ENCODE results near the gene FXYD2. TPM values are rescaled to one million over a fixed set of nuclear protein-coding genes. Genes with fewer than 3 reads are reported as not detected.

Gene FXYD2
- total and polyA plus RNA-seq, 9 of the 15 experiments (the other 6 are each of a cell fraction or from before 2014, with no cell fraction given), result not detected

DNA sequence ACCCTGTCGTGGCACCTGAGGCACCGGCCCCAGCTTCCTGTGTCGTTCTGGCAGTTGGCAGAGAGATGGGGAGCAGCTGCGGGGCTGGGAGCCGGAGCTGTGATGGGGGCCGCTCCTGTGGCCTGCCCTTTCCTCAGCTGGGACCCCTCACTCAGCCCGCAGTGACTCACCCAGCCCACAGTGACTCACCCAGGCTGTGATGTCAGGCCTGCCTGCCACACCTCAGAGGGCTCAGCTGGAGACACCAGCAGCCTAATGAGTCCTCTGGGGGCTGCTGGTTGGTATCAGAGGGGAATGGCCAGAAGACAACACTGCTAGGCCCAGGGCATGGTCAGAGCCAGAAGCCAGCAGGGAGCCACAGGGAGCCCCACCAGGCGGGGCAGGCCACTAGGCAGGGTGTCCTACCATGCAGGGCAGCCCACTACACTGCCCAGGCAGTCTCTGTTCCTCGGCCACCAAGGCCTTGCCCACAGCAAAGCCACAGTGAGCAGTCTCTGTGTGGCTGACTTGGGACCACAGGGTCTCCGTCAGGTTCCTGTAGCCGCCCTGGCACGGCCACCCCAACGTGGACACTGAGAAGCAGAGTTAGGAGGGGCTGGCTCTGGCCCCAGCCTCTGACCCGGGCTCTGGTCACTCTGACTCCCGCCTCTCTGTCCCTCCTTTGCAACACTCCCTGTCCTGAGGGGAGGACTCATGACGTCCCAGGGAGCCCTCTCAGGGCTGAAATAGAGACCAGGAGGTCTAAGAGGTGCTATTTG, 4.2 kb upstream of the FXYD2 start:
- peak overlapping the region in 1 of 2 experiments; percentile 50; a peak in 1 of 4 replicates for H3K9ac ChIP-seq (ENCODE audit: insufficient read depth in 1 of 2, low read depth in 2 of 2, low read length in 2 of 2)
- H2AFZ ChIP-seq (ENCODE audit: low read depth, low read length), result no peak overlapping the region
- TF ChIP-seq TOE1 (IDR thresholded peaks at IDR 0.05; ENCODE audit: borderline replicate concordance) (no peak), TOE1 (CRISPR knock-in tag; IDR thresholded peaks at IDR 0.05; ENCODE audit: borderline replicate concordance, low read depth) (no peak), RBM39 (optimal IDR thresholded peaks at IDR 0.05; ENCODE audit: low read depth, low read length) (no peak), FOS (IDR thresholded peaks at IDR 0.05; ENCODE audit: extremely low read depth, insufficient read length) (peak; percentile 52), PPARD (CRISPR knock-in tag; IDR thresholded peaks at IDR 0.05) (no peak), ETV1 (tag; conservative IDR thresholded peaks at IDR 0.05; ENCODE audit: low read depth) (no peak), ZFP30 (CRISPR knock-in tag; IDR thresholded peaks at IDR 0.05; ENCODE audit: borderline replicate concordance) (no peak), ADNP (tag; IDR thresholded peaks at IDR 0.05) (no peak), ZNF589 (CRISPR knock-in tag; IDR thresholded peaks at IDR 0.05; ENCODE audit: low read depth) (no peak), SIN3B (IDR thresholded peaks at IDR 0.05; ENCODE audit: low read depth) (no peak), FOSL1 (tag; conservative IDR thresholded peaks at IDR 0.05) (peak; percentile 90), SMARCE1 (IDR thresholded peaks at IDR 0.05) (0 out of 2 replicates have a peak, but pooled peaks have one; percentile 61), ARID1B (IDR thresholded peaks at IDR 0.05) (peak; percentile 67), CREM (IDR thresholded peaks at IDR 0.05; ENCODE audit: low read depth) (0 out of 2 replicates have a peak, but pooled peaks have one; percentile 24), ZBTB7A (IDR thresholded peaks at IDR 0.05; ENCODE audit: borderline replicate concordance, control insufficient read depth, low read depth, low read length) (peak; percentile 61; the same call in 1 of the 2 replicates), POLR2B (IDR thresholded peaks at IDR 0.05; ENCODE audit: low read depth, partially characterized antibody) (no peak)
- TF ChIP-seq, protein P1, sequence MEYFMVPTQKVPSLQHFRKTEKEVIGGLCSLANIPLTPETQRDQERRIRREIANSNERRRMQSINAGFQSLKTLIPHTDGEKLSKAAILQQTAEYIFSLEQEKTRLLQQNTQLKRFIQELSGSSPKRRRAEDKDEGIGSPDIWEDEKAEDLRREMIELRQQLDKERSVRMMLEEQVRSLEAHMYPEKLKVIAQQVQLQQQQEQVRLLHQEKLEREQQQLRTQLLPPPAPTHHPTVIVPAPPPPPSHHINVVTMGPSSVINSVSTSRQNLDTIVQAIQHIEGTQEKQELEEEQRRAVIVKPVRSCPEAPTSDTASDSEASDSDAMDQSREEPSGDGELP (CRISPR knock-in tag; IDR thresholded peaks at IDR 0.05; ENCODE audit: borderline replicate concordance), result peak; percentile 61; the same call in 1 of the 2 replicates
- TF ChIP-seq, protein P2, sequence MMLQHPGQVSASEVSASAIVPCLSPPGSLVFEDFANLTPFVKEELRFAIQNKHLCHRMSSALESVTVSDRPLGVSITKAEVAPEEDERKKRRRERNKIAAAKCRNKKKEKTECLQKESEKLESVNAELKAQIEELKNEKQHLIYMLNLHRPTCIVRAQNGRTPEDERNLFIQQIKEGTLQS (IDR thresholded peaks at IDR 0.05), result peak; percentile 92
- TF ChIP-seq, protein P2 (CRISPR knock-in tag; conservative IDR thresholded peaks at IDR 0.05), result no peak
- TF ChIP-seq, protein P3, sequence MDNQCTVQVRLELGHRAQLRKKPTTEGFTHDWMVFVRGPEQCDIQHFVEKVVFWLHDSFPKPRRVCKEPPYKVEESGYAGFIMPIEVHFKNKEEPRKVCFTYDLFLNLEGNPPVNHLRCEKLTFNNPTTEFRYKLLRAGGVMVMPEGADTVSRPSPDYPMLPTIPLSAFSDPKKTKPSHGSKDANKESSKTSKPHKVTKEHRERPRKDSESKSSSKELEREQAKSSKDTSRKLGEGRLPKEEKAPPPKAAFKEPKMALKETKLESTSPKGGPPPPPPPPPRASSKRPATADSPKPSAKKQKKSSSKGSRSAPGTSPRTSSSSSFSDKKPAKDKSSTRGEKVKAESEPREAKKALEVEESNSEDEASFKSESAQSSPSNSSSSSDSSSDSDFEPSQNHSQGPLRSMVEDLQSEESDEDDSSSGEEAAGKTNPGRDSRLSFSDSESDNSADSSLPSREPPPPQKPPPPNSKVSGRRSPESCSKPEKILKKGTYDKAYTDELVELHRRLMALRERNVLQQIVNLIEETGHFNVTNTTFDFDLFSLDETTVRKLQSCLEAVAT (IDR thresholded peaks at IDR 0.05), result no peak

More for the DNA sequence above, 4.2 kb upstream of the FXYD2 start:
- H3K27ac ChIP-seq (ENCODE audit: extremely low read depth, low read depth, low read length), result no peak overlapping the region
- POLR2A ChIA-PET, result no interaction called here
- no peaks in the 10 kb centered on the region for H3K36me3 ChIP-seq (ENCODE audit: control insufficient read depth, insufficient read depth, low read length)
- DNase-seq (ENCODE audit: extremely low read depth in 1 of 4, low spot score in 3 of 4) (peak; percentile 27 to 44 (median 35)), FAIRE-seq (no peak), ATAC-seq (peak; percentile 50)
- H3K4me1 ChIP-seq (replicated peaks in 1 of 2; ENCODE audit: control insufficient read depth in 2 of 2, insufficient read depth in 2 of 2, low read length in 2 of 2), result peaks cover 0 to 17% of the 10 kb centered on the region in 2 experiments; a peak in 1 of 5 replicates
- in situ Hi-C loops (cut with MboI) (no loop called here), intact Hi-C loops (cut with micrococcal nuclease) (no loop called here)
- H3K4me3 ChIP-seq, result no peak overlapping the region
- BruUV-seq (replicated peaks), result no TSS peak
- WGBS (ENCODE audit: insufficient coverage, low coverage, missing lambda C conversion rate), result under 1% methylated on average over 13 of the region's 16 CpGs
- CTCF ChIA-PET (ENCODE audit: low intra/inter-chr PET ratio), result no interaction called here
- no peaks in the 10 kb centered on the region for H3K9me1 ChIP-seq (ENCODE audit: control insufficient read depth, insufficient read depth, low read length)
- H3K27me3 ChIP-seq (ENCODE audit: control insufficient read depth in 2 of 2, insufficient read depth in 2 of 2, low read length in 2 of 2), result peaks cover 22 to 84% of the 10 kb centered on the region in 2 experiments
- no peaks in the 10 kb centered on the region for H3K9me3 ChIP-seq (replicated peaks; ENCODE audit: control insufficient read depth, insufficient read depth, low read depth, low read length)
- no peak overlapping the region for H3K4me2 ChIP-seq (ENCODE audit: insufficient read depth, low read length)
- H4K20me1 ChIP-seq (replicated peaks; ENCODE audit: control insufficient read depth, insufficient read depth, low read length), result peaks cover under 1% of the 10 kb centered on the region; the same call in 1 of the 2 replicates
- no peaks in the 10 kb centered on the region for H3K79me2 ChIP-seq (ENCODE audit: control insufficient read depth, insufficient read depth, low read length)
